Germinal center (tissue), 1 donor: ENCODE data around the gene KHNYN.

ENCODE experiments used
- DNase-seq: peaks from one replicate; pipeline ENCODE4 v3.0.0; 2012; ENCODE audit warnings: mixed read lengths, low spot score

KHNYN gene

GRCh38 chr14:24401810-24402702 lies 27.7 kb upstream of the KHNYN start:
- no peak for DNase-seq

- no peak for DNase-seq
Observed at GRCh38 chr14:24403294-24403998, 26.3 kb upstream of the KHNYN start.

DNA sequence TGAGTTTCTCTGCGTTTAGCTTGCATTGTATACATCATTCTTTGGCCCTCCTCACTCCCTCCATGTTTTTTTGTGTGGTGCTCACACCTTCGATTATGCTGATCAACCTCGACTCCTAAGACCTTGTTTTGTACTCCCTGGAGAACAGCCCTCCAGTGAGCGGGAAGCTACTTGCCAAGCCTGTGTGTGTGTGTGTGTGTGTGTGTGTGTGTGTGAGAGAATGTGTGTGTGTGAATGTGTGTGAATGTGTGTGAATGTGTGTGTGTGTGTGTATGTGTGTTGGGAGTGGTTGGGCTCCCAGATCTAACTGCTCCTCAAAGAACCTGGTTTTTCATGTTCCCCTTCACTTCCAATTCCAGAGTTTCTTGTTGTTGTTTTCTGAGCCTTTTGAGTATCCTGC lies 24.9 kb upstream of the KHNYN start:
- DNase-seq, result no peak

DNA sequence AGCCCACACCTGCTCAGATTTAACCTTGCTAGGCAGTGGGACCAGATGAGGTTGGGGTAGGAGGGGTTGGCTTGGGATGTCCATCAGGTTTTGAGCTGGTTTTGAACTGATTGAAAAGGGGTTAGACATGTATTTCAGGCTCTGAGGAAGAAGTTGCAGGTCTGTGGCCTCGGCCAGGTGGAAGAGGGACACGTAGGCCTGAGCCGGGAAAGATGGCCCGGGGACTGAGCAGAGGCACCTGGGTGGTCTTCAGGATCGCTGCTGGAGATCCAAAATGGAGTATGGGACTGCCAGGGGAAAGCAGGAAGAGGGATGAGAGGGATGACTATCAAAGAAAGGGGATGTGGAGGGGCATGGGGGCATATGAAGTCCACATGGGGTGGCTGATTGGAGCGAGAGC lies 23.3 kb upstream of the KHNYN start:
- DNase-seq, result no peak

DNA sequence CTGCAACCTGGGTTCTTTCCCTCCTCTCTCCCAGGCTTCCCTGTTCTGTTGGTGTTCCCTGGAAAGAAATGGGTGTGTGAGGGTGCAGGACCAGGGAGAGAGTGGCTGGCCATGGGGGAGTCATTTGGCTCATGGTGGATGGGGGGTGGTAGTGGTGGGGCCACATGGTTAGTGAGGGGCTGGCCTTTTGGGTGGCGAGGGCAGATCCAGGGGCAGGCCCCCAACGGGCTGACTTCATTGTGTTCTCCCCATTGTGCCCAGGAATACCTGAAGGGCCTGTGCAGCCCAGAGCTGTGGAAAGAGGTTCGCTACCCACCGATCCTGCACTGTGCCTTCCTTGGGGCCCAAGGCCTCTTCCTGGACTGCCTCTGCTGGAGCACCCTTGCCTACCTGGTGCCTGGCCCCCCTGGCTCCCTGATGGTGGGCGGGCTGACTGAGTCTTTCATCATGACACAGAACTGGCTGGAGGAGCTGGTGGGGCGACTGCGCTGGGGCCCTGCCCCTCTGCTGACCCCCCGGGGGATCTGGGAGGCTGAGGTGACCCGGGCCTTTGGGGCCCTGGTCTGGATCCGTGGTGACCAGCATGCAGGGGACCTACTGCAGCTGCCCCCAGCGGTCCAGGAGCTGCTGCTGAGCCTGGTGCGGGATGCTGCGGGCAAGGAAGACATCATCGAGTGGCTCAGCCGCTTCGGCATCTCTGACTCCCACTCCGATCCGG lies 22.0 kb upstream of the KHNYN start:
- DNase-seq, result no peak

- DNase-seq, result no peak
Observed at GRCh38 chr14:24408764-24409163, 21.0 kb upstream of the KHNYN start.

GRCh38 chr14:24409192-24409591 lies 20.6 kb upstream of the KHNYN start:
- no peak for DNase-seq

DNA sequence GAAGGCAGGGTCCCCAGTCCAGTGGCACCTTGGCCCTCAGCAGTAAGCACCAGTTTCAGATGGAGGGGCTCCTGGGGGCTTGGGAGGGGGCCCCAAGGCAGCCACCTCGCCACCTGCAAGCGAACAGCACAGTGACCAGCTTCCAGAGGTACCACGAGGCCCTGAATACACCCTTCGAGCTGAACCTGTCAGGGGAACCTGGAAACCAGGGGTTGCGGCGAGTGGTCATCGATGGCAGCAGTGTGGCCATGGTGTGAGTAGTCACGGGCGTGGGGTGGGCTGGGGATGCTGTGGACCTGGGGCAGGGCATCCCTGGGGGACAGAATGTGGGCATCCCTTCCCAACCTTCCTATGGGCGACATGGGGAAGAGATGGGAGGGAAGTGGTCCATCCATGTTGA lies 19.8 kb upstream of the KHNYN start:
- no peak for DNase-seq

- DNase-seq, result peak; percentile 67
Observed at GRCh38 chr14:24411443-24412389, 18.0 kb upstream of the KHNYN start.

- no peak for DNase-seq
Observed at GRCh38 chr14:24414077-24414476, 15.7 kb upstream of the KHNYN start.

- no peak for DNase-seq
Observed at GRCh38 chr14:24414732-24415420, 14.9 kb upstream of the KHNYN start.

DNA sequence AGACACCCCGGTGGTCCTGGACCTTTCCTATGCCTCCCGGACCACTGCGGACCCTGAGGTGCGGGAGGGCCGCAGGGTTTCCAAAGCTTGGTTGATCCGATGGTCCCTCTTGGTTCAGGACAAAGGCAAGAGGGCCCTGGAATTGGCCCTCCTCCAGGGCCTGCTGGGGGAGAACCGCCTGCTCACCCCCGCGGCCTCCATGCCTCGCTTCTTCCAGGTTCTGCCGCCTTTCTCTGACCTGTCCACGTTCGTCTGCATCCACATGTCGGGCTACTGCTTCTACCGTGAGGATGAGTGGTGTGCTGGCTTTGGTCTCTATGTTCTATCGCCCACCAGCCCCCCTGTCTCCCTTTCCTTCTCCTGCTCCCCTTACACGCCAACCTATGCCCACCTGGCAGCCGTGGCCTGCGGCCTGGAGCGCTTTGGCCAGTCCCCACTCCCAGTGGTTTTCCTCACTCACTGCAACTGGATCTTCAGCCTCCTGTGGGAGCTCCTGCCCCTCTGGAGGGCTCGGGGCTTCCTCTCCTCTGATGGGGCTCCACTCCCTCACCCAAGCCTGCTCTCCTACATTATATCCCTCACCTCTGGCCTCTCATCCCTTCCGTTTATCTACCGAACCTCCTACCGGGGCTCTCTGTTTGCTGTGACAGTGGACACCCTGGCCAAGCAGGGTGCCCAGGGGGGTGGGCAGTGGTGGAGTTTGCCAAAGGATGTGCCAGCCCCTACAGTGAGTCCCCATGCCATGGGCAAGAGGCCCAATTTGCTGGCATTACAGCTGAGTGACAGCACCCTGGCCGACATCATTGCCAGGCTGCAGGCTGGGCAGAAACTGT lies 14.1 kb upstream of the KHNYN start:
- DNase-seq, result no peak

DNA sequence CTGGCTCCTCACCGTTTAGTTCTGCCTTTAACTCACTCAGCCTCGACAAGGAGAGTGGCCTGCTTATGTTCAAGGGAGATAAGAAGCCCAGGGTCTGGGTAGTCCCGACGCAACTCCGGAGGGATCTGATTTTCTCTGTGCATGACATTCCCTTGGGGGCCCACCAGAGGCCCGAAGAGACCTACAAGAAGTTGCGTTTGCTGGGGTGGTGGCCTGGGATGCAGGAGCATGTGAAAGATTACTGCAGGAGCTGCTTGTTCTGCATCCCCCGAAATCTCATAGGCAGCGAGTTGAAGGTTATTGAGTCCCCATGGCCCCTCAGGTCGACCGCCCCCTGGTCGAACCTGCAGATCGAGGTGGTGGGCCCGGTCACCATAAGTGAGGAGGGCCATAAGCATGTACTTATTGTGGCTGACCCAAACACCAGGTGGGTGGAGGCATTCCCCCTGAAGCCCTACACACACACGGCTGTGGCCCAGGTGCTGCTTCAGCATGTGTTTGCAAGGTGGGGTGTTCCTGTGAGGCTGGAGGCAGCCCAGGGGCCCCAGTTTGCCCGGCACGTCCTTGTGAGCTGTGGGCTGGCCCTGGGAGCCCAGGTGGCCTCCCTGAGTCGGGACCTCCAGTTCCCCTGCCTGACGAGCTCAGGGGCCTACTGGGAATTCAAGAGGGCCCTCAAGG lies 13.4 kb upstream of the KHNYN start:
- no peak for DNase-seq

DNA sequence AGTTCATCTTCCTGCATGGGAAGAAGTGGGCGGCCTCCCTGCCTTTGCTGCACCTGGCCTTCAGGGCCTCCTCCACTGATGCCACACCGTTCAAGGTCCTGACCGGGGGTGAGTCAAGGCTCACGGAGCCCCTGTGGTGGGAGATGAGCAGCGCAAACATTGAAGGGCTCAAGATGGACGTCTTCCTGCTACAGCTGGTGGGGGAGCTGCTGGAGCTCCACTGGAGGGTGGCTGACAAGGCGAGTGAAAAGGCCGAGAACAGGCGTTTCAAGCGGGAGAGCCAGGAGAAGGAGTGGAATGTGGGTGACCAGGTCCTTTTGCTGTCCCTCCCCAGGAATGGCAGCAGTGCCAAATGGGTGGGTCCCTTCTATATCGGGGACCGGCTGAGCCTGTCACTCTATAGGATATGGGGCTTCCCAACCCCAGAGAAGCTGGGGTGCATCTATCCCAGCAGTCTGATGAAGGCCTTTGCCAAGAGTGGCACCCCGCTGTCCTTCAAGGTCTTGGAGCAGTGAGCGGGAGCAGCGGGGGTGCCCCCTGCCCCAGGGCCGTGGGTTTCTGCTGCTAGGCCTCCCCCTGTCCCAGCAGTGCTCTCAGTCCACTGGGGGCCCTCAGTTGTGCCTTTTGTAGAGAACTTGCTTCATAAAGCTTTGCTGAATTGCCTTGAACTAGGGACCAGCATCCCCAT lies 12.7 kb upstream of the KHNYN start:
- no peak for DNase-seq

- no peak for DNase-seq
Observed at GRCh38 chr14:24417832-24418491, 11.8 kb upstream of the KHNYN start.

- DNase-seq, result no peak
Observed at GRCh38 chr14:24418492-24418873, 11.3 kb upstream of the KHNYN start.

- DNase-seq, result no peak
Observed at GRCh38 chr14:24422261-24422660, 7.5 kb upstream of the KHNYN start.
